Measurements from ENCODE around the gene RXFP1.

DNA sequence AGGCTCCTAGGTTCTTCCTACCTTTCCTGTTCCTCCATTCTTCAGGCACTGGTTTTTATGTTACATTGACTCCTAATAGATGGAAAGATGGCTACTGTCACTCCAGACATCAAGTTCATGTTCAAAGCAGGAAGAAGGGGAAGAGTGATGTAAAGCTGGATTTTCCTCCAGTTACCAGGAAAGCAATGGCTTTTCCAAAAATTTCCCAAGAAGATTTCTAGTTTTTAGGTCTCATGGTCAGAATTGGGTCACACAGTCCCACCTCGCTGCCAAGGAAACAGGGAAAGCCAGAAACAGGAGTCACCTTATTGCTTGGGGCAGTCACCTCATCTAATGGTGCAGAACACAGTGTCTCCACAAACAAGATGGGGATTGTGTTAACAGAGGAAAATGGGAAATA lies 21.5 kb downstream of the RXFP1 start:
- TF ChIP-seq PPARA (CRISPR knock-in tag; IDR thresholded peaks at IDR 0.05; ENCODE audit: borderline replicate concordance) (no peak), SNAI2 (CRISPR knock-in tag; IDR thresholded peaks at IDR 0.05) (no peak), ARNTL (CRISPR knock-in tag; IDR thresholded peaks at IDR 0.05; ENCODE audit: borderline replicate concordance, low read depth) (no peak), TCF4 (CRISPR knock-in tag; IDR thresholded peaks at IDR 0.05; ENCODE audit: borderline replicate concordance) (no peak), GLIS3 (CRISPR knock-in tag; IDR thresholded peaks at IDR 0.05) (no peak), ZFP3 (CRISPR knock-in tag; IDR thresholded peaks at IDR 0.05) (no peak), TOX (CRISPR knock-in tag; IDR thresholded peaks at IDR 0.05; ENCODE audit: borderline replicate concordance) (no peak), ZFP30 (CRISPR knock-in tag; IDR thresholded peaks at IDR 0.05) (no peak), ESRRG (CRISPR knock-in tag; IDR thresholded peaks at IDR 0.05) (no peak), RARB (CRISPR knock-in tag; IDR thresholded peaks at IDR 0.05) (no peak), CSDC2 (CRISPR knock-in tag; IDR thresholded peaks at IDR 0.05) (no peak), BACH2 (CRISPR knock-in tag; IDR thresholded peaks at IDR 0.05; ENCODE audit: borderline replicate concordance) (no peak)
- TF ChIP-seq, protein P1, sequence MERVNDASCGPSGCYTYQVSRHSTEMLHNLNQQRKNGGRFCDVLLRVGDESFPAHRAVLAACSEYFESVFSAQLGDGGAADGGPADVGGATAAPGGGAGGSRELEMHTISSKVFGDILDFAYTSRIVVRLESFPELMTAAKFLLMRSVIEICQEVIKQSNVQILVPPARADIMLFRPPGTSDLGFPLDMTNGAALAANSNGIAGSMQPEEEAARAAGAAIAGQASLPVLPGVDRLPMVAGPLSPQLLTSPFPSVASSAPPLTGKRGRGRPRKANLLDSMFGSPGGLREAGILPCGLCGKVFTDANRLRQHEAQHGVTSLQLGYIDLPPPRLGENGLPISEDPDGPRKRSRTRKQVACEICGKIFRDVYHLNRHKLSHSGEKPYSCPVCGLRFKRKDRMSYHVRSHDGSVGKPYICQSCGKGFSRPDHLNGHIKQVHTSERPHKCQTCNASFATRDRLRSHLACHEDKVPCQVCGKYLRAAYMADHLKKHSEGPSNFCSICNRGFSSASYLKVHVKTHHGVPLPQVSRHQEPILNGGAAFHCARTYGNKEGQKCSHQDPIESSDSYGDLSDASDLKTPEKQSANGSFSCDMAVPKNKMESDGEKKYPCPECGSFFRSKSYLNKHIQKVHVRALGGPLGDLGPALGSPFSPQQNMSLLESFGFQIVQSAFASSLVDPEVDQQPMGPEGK (CRISPR knock-in tag; IDR thresholded peaks at IDR 0.05; ENCODE audit: borderline replicate concordance), result no peak

All from SK-N-SH treated with all-trans-retinoic acid at 6 μM for 48 hours (cell line).